K562 (cell line): ENCODE data around the gene ACP1. TPM values are rescaled to one million over a fixed set of nuclear protein-coding genes. Genes with fewer than 3 reads are reported as not detected.

Experiments
- ATAC-seq: fragments of 200-7000 bp; cut with Tn5 transposase; 3 replicates; pipeline ENCODE4 v1.9.1; 2020; ENCODE audit warnings: moderate library complexity
- BruUV-seq: library from RNA; stranded (reverse); fragments of 400-500 nt; replicated peaks from 2 replicates; lab custom pipeline; 2021; lab: Mats Ljungman, UMichigan
- CTCF ChIA-PET: fragments of 300-600 bp; formaldehyde crosslinking; extraction: SDS; loops from one replicate; lab custom pipeline; 2021; ENCODE audit warnings: low intra/inter-chr PET ratio; lab: Yijun Ruan, JAX
- POLR2A ChIA-PET: fragments of 300-600, 350-650 bp; sonication (Branson Sonifier 250); formaldehyde crosslinking; extraction: SDS; loops from one replicate; lab custom pipeline; 2021; ENCODE audit warnings: antibody characterized with exemption, inconsistent platforms; lab: Yijun Ruan, JAX
- DNase-seq, 4 experiments: peaks; one replicate each; pipeline versions ENCODE4 v3.0.0 to v3.0.0-alpha.2; 2011 to 2018; ENCODE audit warnings: low spot score in 3 of 4, mixed read lengths in 3 of 4; ENCODE audit errors: extremely low read depth in 1 of 4
- FAIRE-seq: peaks from 2 replicates; lab custom pipeline; 2011; peaks lifted over from hg19 to GRCh38; lab: Jason Lieb, UNC
- H2AFZ ChIP-seq: 2 replicates; pipeline ENCODE4 v1.6.0; 2011; ENCODE audit warnings: low read depth, low read length, control low read depth, inconsistent platforms
- H3K27ac ChIP-seq: fragments of 200-600 bp; 3 replicates; pipeline ENCODE4 v1.8.0; 2011; ENCODE audit warnings: low read depth, mild to moderate bottlenecking, control low read depth, inconsistent platforms, low read length, moderate library complexity, mixed read lengths; ENCODE audit errors: extremely low read depth
- H3K27me3 ChIP-seq, 2 experiments: fragments of 300-600 bp in 1 of 2; 2 replicates in 1 of 2; 3 replicates in 1 of 2; pipeline versions ENCODE4 v1.6.0 to v1.8.0; 2011; ENCODE audit warnings: inconsistent platforms in 2 of 2, low read length in 2 of 2, mild to moderate bottlenecking in 1 of 2, mixed read lengths in 1 of 2, moderate library complexity in 1 of 2; ENCODE audit not compliant: control insufficient read depth in 2 of 2, insufficient read depth in 2 of 2
- H3K36me3 ChIP-seq: fragments of 300-600 bp; 3 replicates; pipeline ENCODE4 v1.8.0; 2011; ENCODE audit warnings: mild to moderate bottlenecking, low read length, inconsistent platforms; ENCODE audit not compliant: control insufficient read depth, insufficient read depth
- H3K4me1 ChIP-seq, 2 experiments: fragments of 200-600 bp in 1 of 2; replicated peaks in 1 of 2; 2 replicates in 1 of 2; 3 replicates in 1 of 2; pipeline versions ENCODE4 v1.5.1 to v1.8.0; 2011; ENCODE audit warnings: inconsistent platforms in 2 of 2, low read length in 2 of 2, mild to moderate bottlenecking in 1 of 2, mixed read lengths in 1 of 2, moderate library complexity in 1 of 2; ENCODE audit not compliant: control insufficient read depth in 2 of 2, insufficient read depth in 2 of 2
- H3K4me2 ChIP-seq: 2 replicates; pipeline ENCODE4 v1.6.1; 2011; ENCODE audit warnings: low read length, control low read depth, inconsistent platforms, mixed read lengths; ENCODE audit not compliant: insufficient read depth
- H3K4me3 ChIP-seq: fragments of 200-600 bp; sonication (generic), shearing (Covaris generic); 2 replicates; pipeline ENCODE4 v1.5.1; 2016; ENCODE audit warnings: control low read depth, inconsistent platforms
- H3K79me2 ChIP-seq: fragments of 200-600 bp; 3 replicates; pipeline ENCODE4 v1.8.0; 2011; ENCODE audit warnings: low read length, inconsistent platforms; ENCODE audit not compliant: control insufficient read depth, insufficient read depth
- H3K9ac ChIP-seq, 2 experiments: 2 replicates each; pipeline versions ENCODE4 v1.6.0 to v1.6.1; 2011; ENCODE audit warnings: low read depth in 2 of 2, low read length in 2 of 2, control low read depth in 1 of 2, inconsistent platforms in 1 of 2, mild to moderate bottlenecking in 1 of 2, mixed read lengths in 1 of 2; ENCODE audit not compliant: insufficient read depth in 1 of 2
- H3K9me1 ChIP-seq: one replicate; pipeline ENCODE4 v1.6.0; 2011; ENCODE audit warnings: inconsistent platforms, mild to moderate bottlenecking, low read length, moderate library complexity; ENCODE audit not compliant: control insufficient read depth, insufficient read depth
- H3K9me3 ChIP-seq: replicated peaks from 2 replicates; pipeline ENCODE4 v1.5.1; 2011; ENCODE audit warnings: low read depth, low read length, inconsistent platforms; ENCODE audit not compliant: control insufficient read depth, insufficient read depth
- H4K20me1 ChIP-seq: replicated peaks from 2 replicates; pipeline ENCODE4 v1.6.1; 2011; ENCODE audit warnings: low read length, inconsistent platforms, mixed read lengths; ENCODE audit not compliant: control insufficient read depth, insufficient read depth
- ELK1 ChIP-seq: sonication (generic); formaldehyde crosslinking; IDR thresholded peaks from 2 replicates; pipeline ENCODE4 v1.8.1; 2022; ENCODE audit warnings: missing genetic modification reagents
- KDM5B ChIP-seq: fragments of 200-600 bp; sonication (generic); IDR thresholded peaks from 2 replicates; pipeline ENCODE4 v1.6.1; 2012; ENCODE audit warnings: low read depth, mild to moderate bottlenecking, moderate library complexity, low read length, control low read depth, inconsistent platforms; ENCODE audit not compliant: insufficient replicate concordance
- MAZ ChIP-seq, 2 experiments: fragments of 450-650 bp in 1 of 2; sonication (generic) in 1 of 2; formaldehyde crosslinking; IDR thresholded peaks in 1 of 2; conservative IDR thresholded peaks in 1 of 2; 2 replicates each; pipeline versions ENCODE4 v1.4.0 to v1.5.0; 2020; ENCODE audit warnings: mild to moderate bottlenecking in 1 of 2, missing genetic modification reagents in 1 of 2
- PPARD ChIP-seq: fragments of 250-450 bp; sonication (Bioruptor Pico); IDR thresholded peaks from 2 replicates; pipeline ENCODE4 v1.8.0; 2022; ENCODE audit warnings: inconsistent platforms, mild to moderate bottlenecking, moderate library complexity
- ZC3H11A ChIP-seq: IDR thresholded peaks from 2 replicates; pipeline ENCODE4 v1.6.1; 2012; ENCODE audit warnings: low read depth, low read length, improper control_type of control experiment
- ZNF134 ChIP-seq: fragments of 250-450 bp; sonication (Bioruptor Pico); conservative IDR thresholded peaks from 2 replicates; pipeline ENCODE4 v1.4.0; 2020
- WGBS: fragments of 100-300 bp; shearing (Covaris generic); methylation state at CpG from one replicate; pipeline ENCODE4 v1.1.6; 2016; ENCODE audit warnings: low coverage, mixed read lengths; ENCODE audit not compliant: insufficient coverage; ENCODE audit errors: missing lambda C conversion rate; 5-methylcytosine and 5-hydroxymethylcytosine counted together
- in situ Hi-C: fragments of 300-500 bp; cut with MboI; formaldehyde crosslinking; loops from 4 replicates; pipeline ENCODE4 v1.15.0; 2018; ENCODE audit warnings: inconsistent platforms, mixed read lengths
- intact Hi-C: fragments of 100-400 bp; cut with micrococcal nuclease; formaldehyde crosslinking; loops from 2 replicates; pipeline ENCODE4 v1.14.2; 2022
- polyA plus RNA-seq, 8 experiments: library from polyadenylated mRNA; depleted of rRNA in 4 of 8; stranded (reverse) in 5 of 8; unstranded in 3 of 8; fragments of >200 nt; fragmentation: Nextera tagmentation in 2 of 8; fragmentation: Illumina TruSeq in 1 of 8; extraction: Ambion mirVana in 2 of 8; extraction: Trizol in 1 of 8; gene quantifications; 2 replicates each; pipeline versions ENCODE4 v1.2.1 to v1.2.3, GENCODE V29; 2011 to 2014; ENCODE audit warnings: inconsistent platforms in 1 of 8, missing spikeins in 1 of 8
- total RNA-seq, 7 experiments: library from RNA; depleted of rRNA in 6 of 7; stranded (reverse); fragments of >200 nt in 6 of 7; fragmentation: Illumina TruSeq in 2 of 7; extraction: Trizol in 2 of 7; gene quantifications; 2 replicates each; pipeline versions ENCODE4 v1.2.1 to v1.2.3, GENCODE V29; 2011 to 2021; ENCODE audit warnings: low replicate concordance in 1 of 7

Gene ACP1
- total and polyA plus RNA-seq, 9 of the 15 experiments (the other 6 are each of a cell fraction or from before 2014, with no cell fraction given) = 139 to 493 (median 189) TPM

GRCh38 chr2:216068-216467 lies 48.7 kb upstream of the ACP1 start:
- no peak for ATAC-seq
- Histone ChIP-seq H3K9me3 (no peaks in the 10 kb centered on the region), H3K4me1 (peaks cover 0 to 6% of the 10 kb centered on the region in 2 experiments; a peak in 1 of 5 replicates), H3K27me3 (peaks cover 0 to 10% of the 10 kb centered on the region in 2 experiments; a peak in 2 of 5 replicates), H3K4me3 (no peak overlapping the region), H3K27ac (no peak overlapping the region), H3K36me3 (no peaks in the 10 kb centered on the region), H3K9me1 (no peaks in the 10 kb centered on the region), H2AFZ (no peak overlapping the region), H3K9ac (no peak overlapping the region), H3K79me2 (no peaks in the 10 kb centered on the region), H4K20me1 (no peaks in the 10 kb centered on the region), H3K4me2 (no peak overlapping the region)
- no peak for TF ChIP-seq ZNF134 (CRISPR knock-in tag)
- TF ChIP-seq KDM5B = no peak
- no peak for TF ChIP-seq MAZ (CRISPR knock-in tag; conservative IDR thresholded peaks at IDR 0.05 in 1 of 2, IDR thresholded peaks at IDR 0.05 in 1 of 2)
- TF ChIP-seq PPARD (CRISPR knock-in tag) = no peak
- TF ChIP-seq ZC3H11A = no peak
- TF ChIP-seq ELK1 (CRISPR knock-in tag) = no peak
- ChIA-PET POLR2A (no interaction called here), CTCF (no interaction called here)
- no peak for FAIRE-seq
- no TSS peak for BruUV-seq
- WGBS = 0% methylated on average over 3 of the region's 3 CpGs
- in situ Hi-C loops = no loop called here
- intact Hi-C loops = no loop called here
- DNase-seq = no peak
